Stimulated activated CD4-positive, alpha-beta T cell treated with anti-CD3 and anti-CD28 coated beads, Interleukin-2, amount 100 ng/mL, for 4 hours (primary cell): ENCODE results near the gene RGS9.
"Not testable (repeated sequence)": the region's sequence is repeated elsewhere in the genome, so short reads cannot be mapped to it uniquely, and the experiment has no call there.

Experiments used
- DNase-seq: peaks from one replicate; pipeline ENCODE4 v3.0.0-alpha.2; 2020; ENCODE audit warnings: low read depth

RGS9 gene

DNA sequence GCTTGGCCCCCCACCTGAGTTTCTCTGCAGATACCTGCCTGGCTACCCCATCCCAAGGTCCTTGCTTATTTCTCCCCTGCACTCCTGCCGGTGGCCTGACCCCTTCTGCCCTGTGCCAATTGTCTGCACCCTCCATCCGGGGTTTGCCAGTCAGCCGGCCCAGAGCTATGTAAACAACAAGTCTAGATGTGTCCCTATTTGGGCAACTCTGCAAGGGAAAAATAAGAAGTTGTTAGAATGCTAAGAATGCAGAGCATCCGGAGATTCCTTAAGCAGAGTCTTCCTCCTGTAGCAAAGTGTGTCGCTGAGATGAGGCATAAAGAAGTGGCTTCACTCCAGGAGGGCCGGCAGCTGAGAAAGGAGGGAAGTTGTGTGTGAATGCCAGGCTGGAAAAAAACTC, 46.6 kb downstream of the RGS9 start:
- DNase-seq: no peak

DNA sequence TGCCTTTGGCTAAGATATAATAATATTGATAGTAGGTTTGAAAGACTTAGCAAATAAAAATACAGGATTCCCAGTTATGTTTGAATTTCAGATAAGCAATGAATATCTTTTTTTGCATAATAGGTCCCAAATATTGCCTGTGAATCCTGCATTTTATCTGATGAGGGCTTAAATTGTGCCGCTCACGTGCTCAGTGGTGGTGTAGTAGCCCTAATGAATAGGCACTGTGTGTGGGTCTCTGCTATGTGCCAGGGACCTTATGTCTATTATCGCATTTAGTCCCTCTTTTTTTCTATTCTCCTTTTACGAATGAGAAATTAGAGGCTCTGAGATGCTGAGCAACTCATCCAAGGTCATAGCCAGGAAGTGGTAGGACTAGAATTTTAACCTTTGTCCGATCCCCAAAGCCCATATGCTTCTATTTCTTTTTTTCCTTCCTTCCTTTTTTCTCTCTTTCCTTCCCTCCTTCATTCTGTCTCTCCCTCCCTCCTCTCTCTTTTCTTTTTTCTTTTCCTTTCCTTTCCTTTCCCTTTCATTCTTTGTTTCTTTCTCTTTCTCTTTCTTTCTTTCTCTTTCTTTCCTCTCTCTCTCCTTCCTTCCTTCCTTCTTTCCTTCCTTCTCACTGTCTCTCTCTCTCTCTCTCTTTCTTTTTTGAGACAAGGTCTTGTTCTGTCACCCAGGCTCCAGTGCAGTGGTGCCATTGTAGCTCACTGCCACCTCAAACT, 47.2 kb downstream of the RGS9 start:
- no peak for DNase-seq

DNA sequence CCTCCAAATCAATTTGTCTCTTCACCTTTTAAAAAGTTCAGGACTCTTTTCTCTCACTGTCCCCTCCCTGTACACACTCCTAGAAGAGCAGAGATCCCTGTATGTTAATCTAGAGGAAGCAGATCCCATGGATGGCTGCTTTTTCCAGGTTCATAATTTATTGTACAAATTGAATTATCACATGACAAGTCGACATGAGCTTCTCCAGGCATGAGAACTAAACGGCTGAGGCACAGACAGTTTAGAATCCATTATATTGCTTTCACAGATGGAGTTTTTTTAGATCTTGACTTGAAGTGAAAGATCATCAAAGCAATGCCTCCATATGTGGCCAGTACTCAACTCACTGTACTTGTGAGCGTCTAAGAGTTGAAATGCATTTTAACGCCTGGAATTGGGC, 47.9 kb downstream of the RGS9 start:
- no peak for DNase-seq

DNA sequence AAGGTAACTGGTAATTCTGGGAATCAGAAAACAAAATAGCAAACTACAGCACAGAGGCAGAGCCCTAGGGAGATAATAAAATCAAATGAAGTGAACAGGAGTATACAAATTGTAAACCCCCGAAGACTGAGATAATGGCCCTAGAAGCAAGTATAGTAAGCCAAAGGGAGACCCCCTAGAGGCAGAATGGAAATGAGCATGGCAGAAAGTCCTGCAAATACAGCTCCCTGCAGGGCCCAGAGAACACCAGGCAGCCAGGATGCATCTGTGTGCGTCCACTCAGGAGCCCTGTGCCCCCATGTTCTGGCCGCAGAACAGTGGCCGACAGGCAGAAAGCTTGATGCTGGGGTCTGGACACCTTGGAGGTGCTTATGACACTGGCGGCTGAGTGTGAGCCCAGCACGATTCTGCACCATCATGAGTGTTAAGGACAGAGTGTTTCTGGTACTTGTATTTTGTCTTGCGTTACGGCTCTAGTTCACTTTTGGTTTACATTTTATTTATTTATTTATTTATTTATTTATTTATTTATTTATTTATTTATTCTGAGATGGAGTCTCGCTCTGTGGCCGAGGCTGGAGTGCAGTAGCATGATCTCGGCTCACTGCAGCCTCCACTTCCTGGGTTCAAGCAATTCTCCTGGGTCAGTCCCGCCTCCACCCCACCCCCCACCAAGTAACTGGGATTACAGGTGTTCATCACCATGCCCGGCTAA, 48.7 kb downstream of the RGS9 start:
- DNase-seq: no peak

DNA sequence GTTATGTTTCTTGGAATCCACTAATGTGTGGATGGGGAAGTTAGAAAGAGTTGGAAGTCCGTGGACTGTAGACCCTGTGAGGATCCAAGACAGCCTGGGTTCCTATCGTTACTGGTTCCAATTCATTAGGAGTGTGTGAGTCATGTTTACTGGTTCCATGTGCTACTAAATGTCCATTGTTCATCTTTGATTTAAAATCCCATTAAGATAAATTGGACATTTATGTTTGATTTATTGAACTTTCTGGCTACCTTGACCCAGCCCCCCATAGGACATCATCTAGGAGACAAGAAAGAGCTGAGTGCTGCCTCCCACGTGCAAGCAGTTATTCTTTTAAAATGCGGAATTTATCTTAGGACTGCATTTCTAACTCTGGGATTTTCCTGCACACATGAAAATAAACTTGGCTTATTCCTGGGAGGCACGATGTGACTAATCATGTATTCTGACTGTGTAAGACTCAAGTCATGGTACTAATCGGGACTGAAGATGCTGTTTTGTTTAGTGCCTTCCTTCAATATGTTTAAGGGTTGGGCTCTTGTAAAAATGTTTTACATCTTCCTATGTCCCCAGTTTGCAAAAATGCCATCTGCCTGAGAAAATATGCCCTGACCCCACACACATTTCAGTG, 53.4 kb downstream of the RGS9 start:
- no peak for DNase-seq

DNA sequence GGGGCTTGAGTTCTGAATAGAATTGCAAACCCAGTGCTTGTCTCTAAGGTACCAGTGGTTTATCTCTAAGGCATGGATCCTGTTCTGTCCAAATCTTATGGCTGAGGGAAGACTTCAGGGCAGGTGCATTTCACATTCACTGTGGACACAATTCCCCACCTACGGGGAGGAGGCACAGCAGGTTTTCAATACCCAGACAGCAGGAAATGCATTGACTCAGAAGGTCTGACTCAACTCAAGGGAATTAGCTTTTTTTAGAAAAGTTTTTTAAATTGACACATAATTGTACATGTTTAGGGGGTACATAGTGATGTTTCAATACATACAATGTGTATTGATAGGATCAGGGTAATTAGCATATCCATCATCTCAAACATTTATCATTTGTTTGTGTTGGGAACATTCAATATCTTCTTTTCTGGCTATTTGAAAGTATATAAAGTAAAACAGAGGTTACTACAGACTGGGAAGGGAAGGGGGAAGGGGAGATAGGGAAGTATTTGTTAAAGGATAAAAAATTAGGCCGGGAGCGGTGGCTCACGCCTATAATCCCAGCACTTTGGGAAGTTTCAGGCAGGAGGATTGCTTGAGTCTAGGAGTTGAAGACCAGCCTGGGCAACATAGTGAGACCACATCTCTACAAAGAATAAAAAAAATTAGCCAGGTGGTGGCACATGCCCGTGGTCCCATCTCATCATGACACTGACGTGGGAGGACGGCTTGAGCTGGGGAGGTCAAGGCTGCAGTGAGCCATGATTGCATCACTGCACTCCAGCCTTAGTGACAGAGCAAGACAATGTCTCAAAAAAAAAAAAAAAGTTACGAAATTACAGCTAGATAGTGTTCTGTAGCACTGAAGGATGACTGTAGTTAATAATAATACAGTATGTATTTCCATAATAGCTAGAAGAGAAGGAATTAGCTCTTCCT, 54.9 kb downstream of the RGS9 start:
- DNase-seq: no peak

DNA sequence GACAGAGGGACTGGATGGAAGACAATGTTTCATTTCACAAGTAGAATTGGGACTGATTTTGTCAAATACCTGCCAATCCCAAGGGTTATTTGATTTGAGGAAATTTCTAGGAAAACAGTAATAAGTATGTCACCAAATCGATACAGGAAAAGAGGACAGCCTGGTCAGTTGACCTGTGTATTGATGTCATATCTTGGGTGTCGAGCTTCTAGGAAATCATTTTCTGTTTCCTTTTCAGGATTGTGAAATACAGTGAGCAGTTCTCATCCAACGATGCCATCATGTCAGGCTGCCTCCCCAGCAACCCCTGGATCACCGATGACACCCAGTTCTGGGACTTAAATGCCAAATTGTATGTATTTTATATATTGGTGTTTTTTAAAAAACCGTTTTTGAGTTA, 56.1 kb downstream of the RGS9 start:
- DNase-seq: no peak

DNA sequence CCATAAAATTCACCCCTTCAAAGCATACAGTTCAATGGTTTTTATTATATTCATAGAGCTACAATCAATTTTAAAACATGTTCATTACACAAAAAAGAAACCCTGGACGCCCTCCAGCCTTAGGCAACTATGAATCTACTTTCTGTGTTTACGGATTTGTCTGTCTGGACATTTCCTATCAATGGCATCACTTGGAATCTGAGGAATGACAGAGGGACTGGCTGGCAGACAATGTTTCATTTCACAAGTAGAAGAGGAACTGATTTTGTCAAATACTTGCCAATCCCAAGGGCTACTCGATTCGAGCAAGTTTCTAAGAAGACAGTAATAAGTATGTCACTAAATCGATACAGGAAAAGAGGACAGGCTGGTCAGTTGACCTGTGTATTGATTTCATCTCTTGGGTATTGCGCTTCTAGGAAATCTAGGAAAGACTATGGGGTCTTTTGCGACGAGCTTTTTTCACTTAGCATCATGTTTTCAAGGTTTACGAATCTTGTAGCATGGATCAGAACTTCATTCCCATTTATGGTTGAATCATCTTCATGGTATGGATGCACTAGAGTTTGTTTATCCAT, 56.6 kb downstream of the RGS9 start:
- no peak for DNase-seq

DNA sequence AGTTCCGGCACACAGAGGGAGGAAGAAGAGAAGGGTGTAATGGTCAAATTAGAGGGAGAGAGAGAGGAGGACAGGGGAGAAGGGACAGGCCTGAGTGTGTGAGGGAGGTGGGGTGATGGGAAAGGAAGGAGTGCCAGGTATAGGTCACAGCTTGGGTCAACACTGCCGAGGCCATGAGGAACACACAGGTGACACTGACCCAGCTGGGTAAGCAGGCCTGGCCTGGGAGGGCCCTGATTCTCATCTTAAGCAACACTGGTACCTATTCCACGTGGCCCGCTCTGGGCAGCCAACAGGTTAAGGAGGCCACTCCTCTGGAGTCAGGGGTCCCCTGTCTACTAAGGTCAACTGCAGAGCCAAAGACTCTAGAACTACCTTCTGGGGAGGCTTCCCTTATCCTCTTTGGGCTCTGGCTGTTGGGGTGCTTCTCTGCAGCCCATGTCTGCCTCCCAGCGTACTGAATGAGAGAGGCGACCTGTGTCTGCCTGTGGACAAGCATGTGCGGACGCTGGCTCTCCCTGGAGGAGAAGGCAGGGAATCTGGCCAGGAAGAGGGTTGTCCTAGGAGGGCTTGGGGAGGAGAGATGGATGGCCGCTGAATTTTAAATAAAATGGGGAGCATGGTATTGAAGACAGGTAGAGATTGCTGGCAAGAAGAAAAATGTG, 57.6 kb downstream of the RGS9 start:
- DNase-seq: no peak

DNA sequence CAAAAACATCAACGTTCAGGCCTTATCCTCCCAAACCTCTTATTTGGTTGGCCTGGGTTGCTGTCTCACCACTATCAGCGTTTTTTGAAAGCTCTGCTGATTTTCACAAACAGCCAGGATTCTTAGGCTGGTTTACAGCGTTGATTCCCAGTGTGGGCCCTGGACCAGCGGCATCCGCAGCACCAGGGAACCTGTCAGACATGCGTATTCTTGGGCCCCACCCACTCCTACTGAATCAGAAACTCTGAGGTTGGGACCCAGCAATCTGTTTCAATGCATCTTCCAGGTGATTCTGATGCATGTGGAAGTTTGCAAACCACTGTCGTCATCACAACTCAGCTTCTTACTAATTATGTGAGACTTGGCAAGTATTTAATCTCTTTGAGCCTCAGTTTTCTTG, 58.5 kb downstream of the RGS9 start:
- no peak for DNase-seq

DNA sequence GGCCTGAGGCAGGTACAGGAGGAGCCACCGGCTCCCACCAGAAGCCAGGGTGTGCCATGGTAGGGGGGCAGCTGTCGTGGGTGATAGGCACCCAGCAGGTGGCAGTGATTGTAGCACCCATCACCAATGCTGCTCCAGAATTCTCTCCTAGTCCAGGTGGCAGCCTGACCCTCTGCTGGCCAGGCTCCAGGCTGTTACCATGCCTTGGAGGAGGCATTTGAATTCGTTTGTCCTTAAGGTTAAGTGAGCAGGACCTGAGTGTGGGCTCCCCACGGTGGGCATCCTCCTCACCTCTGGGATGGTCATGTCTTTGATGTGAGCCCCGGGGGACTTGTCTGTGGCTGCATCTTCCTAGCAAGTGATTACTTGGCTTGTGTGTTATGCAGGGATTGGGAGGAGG, 59.4 kb downstream of the RGS9 start:
- DNase-seq: no peak

DNA sequence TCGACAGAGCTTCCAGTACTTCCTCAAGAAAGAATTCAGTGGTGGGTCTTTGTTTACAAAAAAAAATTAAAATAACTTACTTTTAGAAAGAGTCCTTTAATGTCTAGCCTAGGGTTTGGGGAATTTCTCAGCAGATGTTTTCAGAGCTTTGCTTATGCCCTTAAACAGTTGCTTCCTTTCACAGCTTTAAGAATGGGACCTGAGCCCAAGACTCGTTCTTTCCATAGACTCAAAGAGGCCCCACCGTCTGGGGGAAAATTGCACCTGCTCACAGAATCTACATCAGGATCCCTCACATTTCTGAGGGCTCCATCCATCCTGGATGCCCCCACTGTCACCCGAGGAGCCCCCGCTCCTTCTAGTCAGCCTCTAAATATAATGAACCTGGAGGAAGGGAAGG, 60.0 kb downstream of the RGS9 start:
- DNase-seq: no peak

DNA sequence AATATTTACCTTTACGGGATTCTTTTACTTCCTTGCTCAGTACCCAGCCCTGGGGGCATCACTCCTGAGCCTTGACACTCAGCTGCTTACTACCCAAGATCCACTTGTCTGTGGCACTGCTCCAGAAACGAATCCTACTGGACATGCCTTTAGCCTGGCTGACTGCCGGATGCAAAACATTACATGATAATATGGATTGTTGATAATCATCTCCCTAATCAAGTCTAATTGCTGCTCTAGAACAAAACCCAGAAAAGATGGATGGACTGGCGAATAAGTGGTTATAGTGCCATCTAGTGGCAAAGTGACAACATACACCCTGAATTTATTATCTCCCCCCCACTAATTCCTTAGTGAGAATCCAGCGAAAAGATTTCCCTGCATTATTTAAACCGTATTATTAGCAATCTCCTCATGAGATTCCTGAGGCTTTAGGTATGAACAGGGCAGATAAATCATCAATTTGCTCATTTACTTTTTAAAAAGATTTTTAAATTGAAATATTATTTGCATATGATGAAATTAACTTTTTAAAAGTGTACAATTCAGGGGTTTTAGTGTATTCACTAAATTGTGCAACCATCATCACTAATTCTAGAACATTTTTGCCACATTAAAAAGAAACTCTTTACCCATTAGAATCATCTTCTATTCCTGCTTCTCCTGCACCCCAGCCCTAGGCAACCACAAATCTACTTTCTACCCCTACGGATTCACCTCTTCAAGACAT, 61.6 kb downstream of the RGS9 start:
- DNase-seq: no peak

DNA sequence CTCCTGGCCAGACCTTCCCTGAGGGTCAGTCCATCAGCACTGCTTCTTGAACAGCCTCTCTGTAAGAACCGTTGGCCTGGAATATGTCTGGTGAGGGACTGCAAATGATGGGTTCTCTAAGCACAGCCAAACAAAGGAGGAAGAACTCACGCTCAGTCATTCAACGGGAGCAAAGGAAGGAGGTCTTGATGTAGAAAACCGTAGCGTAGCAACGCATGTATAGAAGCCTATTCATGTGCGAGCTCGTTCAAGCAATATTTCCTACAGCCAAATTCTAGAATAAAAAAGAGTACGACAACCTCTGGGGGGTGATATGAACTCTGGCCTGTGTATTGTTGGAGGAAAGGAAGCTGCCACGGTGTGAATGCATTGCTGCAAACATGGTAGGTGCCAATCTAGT, 64.2 kb downstream of the RGS9 start:
- DNase-seq: no peak

DNA sequence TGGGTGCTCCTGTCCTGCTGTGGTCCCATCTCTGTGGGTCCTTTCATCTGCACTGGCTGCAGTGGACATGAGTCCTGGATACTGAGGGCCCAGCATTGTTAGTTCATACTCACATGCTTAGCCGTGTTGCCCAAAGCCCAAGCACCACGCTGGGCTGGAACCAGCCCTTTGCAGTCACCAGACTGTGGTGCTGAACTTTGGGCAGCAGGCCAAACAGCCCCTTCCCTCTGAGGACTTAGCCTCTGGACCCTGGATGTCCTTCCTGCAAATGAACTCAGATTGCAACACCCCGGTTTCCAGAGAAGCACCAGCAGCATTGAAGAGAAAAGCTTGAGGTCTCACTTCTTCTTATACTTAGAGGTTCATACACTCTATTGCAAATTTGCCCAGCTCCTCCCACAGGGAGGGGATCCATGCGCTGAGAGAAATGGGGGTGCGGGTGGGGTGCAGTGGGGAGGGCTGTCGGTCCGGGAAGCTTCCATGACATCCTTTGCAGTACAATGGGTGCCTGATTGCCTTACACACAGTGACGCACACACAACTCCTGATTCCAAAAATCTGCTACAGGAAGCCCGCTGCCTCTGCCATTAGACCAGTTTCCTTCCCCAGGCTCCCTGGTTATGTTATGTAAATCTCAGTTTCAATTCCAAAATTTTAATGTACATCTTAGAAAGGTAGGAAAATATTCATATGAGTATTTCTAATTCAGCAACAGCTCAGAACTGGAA, 65.8 kb downstream of the RGS9 start:
- no peak for DNase-seq

DNA sequence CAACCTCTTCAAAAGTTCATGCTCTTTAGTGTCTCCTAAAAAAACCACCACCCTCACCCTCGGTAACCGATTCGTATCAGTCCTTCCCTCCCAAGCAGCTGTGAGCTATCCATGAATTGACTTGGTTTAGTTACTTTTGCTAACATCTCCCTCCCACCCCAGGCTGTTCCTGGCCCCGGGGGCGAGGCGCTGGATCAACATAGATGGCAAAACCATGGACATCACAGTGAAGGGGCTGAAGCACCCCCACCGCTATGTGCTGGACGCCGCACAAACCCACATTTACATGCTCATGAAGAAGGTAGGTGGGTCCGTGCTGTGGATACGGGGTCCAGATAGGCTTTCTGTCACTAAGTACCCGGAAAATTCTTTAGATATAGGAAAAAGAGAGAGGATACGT, 66.8 kb downstream of the RGS9 start:
- no peak for DNase-seq

DNA sequence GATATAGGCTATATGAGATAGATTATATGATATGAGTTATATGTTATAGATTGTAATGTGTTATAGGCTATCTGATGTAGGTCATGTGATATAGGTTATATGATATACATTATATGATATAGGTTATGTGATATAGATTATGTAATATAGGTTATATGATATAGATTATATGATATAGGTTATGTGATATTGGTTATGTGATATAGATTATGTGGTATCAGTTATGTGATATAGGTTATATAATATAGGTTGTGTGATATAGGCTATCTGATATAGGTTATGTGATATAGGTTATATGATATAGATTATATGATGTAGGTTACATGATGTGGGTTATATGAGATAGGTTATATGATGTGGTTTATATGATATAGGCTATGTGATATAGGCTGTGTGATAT, 68.5 kb downstream of the RGS9 start:
- DNase-seq: no peak

DNA sequence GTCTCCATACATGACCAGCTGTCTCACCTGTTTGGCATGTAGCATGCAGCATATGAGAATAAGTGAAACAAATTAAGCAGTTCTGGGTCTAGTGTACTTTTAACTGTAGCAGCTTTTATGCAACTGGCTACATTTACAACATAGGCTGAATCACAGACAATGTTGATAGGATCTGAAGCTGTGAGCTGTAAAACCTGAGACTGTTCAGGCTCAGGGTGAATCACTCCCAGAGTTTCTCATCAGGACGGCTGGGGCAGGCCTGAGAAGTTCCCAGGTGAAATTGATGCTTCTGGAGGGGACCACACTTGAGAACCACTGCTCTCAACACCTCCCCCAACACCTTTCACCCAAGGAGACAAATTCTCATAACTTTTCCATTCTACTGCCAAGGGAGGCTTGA, 70.3 kb downstream of the RGS9 start:
- DNase-seq: not testable (repeated sequence)

DNA sequence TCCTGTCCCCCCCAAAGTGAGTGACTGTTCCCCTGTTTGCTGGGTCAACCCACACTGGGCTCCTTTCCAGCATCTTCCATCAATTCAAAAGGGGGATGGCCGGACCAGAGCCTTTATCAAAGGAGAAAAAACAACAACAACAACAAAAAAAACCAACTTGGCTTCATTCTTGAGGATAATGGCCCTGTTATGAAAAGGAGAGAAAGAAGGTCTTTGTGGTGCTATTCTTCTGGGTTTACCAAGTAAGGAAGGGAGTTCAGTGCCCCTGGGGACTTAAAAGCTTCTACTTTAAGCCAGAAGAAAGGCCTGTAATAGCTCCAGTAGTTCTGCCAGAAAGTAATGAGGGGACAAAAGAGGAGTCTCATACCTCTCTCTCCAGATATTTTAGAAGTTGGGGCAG, 71.5 kb downstream of the RGS9 start:
- DNase-seq: no peak

DNA sequence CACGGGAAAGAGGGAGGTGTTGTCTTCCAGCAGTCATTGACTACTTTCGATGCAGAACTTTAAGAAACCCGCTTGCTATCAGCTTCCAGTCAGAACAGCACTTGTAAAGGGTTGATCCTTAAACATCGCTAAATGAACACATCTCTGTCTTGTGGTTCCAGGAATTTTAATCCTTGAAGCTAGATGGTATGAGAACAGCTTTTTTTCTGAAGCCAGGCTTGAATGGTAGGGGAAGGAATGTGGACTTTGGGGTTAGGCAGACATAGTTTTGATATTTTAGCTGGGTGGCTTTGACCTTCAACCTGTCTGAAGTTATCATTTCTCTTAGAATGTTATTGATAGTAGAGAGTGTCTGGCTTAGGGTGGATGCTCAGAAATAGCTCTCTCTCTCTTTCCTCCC, 81.1 kb downstream of the RGS9 start:
- DNase-seq: no peak
